Memory B cell (primary cell): Measurements from ENCODE around the gene NECAB3.
"Not testable (repeated sequence)": the region's sequence is repeated elsewhere in the genome, so short reads cannot be mapped to it uniquely, and the experiment has no call there.

Experiments
- ATAC-seq: fragments of 150-1000 bp; cut with Tn5 transposase; 2 replicates; pipeline ENCODE4 v1.10.0; 2021; ENCODE audit warnings: low read depth, mild to moderate bottlenecking, moderate library complexity
- DNase-seq, 2 donors: peaks; one replicate each; pipeline ENCODE4 v3.0.0; 2022; ENCODE audit warnings: low spot score in 2 of 2
- H3K27ac Mint-ChIP-seq: one replicate; pipeline ENCODE4 v1.8.0; 2022; ENCODE audit warnings: mild to moderate bottlenecking, moderate library complexity, mixed read lengths
- H3K27me3 Mint-ChIP-seq: one replicate; pipeline ENCODE4 v1.8.0; 2022; ENCODE audit warnings: mixed read lengths
- H3K36me3 Mint-ChIP-seq: one replicate; pipeline ENCODE4 v1.8.0; 2022; ENCODE audit warnings: mild to moderate bottlenecking, mixed read lengths
- H3K4me1 Mint-ChIP-seq: one replicate; pipeline ENCODE4 v1.8.0; 2022; ENCODE audit warnings: mixed read lengths
- H3K4me3 Mint-ChIP-seq: one replicate; pipeline ENCODE4 v1.8.0; 2022; ENCODE audit warnings: mild to moderate bottlenecking, moderate library complexity, mixed read lengths
- H3K9me3 Mint-ChIP-seq: one replicate; pipeline ENCODE4 v1.8.0; 2022; ENCODE audit warnings: mixed read lengths

The NECAB3 gene

DNA sequence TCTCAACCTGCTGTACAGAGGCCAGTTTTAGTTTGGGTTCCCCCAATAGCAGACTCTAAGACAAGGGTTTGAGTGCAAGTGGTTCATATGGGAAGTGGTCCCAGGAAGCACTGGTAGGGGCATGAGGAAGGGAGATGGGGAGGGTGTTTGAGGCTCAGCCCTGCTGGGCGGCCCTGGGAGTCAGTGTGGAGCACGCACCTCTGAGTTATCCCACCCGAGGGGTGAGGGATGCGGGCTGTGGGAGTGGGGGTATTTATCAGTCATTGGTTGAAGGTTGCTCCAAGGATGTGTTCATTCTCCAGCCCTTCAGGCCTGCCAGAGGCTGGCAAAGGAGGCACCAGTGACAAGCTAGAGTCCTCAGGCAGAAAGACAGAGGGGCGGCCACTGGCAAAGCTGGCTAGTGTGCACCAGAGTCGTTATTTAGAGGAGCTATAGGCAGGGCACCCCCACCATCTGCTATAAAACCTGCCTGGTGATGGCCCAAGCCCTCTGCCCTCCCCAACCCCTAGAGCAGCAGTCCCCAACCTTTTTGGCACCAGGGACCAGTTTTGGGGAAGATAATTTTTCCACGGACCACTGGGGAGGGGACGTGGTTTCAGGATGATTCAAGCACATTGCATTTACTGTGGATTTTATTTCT is 29.4 kb upstream of the NECAB3 start:
- H3K9me3 Mint-ChIP-seq: no peaks in the 10 kb centered on the region
- H3K36me3 Mint-ChIP-seq: peaks cover 5% of the 10 kb centered on the region
- no peak overlapping the region for H3K27ac Mint-ChIP-seq
- H3K27me3 Mint-ChIP-seq: no peaks in the 10 kb centered on the region
- H3K4me3 Mint-ChIP-seq: no peak overlapping the region
- H3K4me1 Mint-ChIP-seq: no peaks in the 10 kb centered on the region
- no peak for ATAC-seq
- no peak for DNase-seq

DNA sequence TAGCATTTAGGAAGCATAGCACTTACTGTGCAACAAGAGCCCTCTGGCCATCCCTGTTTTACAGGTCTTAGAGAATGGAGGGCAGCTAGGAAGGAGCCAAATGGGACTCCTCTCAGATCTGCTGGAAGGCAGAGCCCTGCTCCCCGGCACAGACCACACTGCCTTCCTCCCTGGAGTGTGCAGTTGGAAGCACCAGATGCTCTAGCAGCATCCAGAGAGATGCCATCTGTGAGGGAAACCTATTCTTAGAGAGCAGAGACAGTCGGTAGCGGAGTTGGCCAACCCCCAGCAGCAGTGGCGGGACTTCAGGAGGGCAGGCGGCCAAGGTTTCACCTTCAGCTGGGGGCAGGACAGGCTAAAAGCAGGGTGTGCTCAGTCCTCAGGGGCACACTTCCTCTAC is 28.6 kb upstream of the NECAB3 start:
- H3K9me3 Mint-ChIP-seq: peaks cover 2% of the 10 kb centered on the region
- peaks cover 7% of the 10 kb centered on the region for H3K36me3 Mint-ChIP-seq
- no peak overlapping the region for H3K27ac Mint-ChIP-seq

DNA sequence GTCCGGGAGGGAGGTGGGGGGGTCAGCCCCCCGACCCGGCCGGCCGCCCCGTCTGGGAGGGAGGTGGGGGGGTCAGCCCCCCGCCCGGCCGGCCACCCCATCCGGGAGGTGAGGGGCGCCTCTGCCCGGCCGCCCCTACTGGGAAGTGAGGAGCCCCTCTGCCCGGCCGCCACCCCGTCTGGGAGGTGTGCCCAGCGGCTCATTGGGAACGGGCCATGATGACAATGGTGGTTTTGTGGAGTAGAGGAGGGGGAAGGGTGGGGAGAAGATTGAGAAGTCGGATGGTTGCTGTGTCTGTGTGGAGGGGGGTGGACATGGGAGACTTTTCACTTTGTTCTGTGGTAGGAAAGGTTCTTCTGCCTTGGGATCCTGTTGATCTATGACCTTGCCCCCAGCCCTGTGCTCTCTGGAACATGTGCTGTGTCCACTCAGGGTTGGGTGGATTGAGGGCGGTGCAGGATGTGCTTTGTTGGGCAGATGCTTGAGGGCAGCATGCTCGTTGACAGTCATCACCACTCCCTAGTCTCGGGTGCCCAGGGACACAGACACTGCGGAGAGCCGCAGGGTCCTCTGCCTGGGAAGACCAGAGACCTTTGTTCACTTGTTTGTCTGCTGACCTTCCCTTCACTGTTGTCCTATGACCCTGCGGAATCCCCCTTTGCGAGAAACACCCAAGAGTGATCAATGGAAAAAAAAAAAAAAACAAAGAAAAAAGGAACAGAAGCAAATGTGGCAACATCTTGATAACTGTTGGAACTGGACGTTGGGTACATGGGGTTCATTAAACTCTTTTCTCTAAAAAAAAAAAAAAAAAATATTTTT is 27.6 kb upstream of the NECAB3 start:
- Mint-ChIP-seq H3K4me3 (no peak overlapping the region), H3K9me3 (peaks cover 2% of the 10 kb centered on the region), H3K27ac (no peak overlapping the region), H3K36me3 (peaks cover 2% of the 10 kb centered on the region), H3K4me1 (no peaks in the 10 kb centered on the region), H3K27me3 (no peaks in the 10 kb centered on the region)
- ATAC-seq (no peak), DNase-seq (no peak)

More for the DNA sequence above, 28.6 kb upstream of the NECAB3 start:
- no peak overlapping the region for H3K4me3 Mint-ChIP-seq
- DNase-seq: no peak
- H3K27me3 Mint-ChIP-seq: no peaks in the 10 kb centered on the region
- no peak for ATAC-seq
- no peaks in the 10 kb centered on the region for H3K4me1 Mint-ChIP-seq

DNA sequence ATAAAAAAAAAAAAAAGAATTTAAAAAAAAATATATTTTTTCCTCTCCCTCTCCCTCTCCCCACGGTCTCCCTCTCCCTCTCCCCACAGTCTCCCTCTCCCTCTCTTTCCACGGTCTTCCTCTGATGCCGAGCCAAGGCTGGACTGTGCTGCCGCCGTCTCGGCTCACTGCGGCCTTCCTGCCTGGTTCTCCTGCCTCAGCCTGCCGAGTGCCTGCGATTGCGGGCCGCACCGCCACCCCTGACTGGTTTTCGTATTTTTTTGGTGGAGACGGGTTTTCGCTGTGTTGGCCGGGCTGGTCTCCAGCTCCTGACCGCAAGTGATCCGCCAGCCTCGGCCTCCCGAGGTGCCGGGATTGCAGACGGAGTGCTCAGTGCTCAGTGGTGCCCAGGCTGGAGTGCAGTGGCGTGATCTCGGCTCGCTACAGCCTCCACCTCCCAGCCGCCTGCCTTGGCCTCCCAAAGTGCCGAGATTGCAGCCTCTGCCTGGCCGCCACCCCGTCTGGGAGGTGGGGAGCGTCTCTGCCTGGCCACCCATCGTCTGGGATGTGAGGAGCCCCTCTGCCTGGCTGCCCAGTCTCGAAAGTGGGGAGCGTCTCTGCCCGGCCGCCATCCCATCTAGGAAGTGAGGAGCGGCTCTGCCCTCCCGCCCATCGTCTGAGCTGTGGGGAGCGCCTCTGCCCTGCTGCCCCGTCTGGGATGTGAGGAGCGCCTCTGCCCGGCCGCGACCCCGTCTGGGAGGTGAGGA is 26.6 kb upstream of the NECAB3 start:
- H3K9me3 Mint-ChIP-seq, H3K27me3 Mint-ChIP-seq, H3K4me3 Mint-ChIP-seq, H3K4me1 Mint-ChIP-seq, H3K27ac Mint-ChIP-seq, DNase-seq, ATAC-seq, H3K36me3 Mint-ChIP-seq: not testable (repeated sequence)

DNA sequence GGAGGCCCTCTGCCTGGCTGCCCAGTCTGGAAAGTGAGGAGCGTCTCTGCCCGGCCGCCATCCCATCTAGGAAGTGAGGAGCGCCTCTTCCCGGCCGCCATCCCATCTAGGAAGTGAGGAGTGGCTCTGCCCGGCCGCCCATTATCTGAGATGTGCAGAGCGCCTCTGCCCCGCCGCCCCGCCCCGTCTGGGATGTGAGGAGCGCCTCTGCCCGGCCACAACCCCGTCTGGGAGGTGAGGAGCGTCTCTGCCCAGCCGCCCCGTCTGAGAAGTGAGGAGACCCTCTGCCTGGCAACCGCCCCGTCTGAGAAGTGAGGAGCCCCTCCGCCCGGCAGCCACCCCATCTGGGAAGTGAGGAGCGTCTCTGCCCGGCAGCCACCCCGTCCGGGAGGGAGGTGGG is 24.7 kb upstream of the NECAB3 start:
- H3K9me3 Mint-ChIP-seq, DNase-seq, H3K4me1 Mint-ChIP-seq, H3K4me3 Mint-ChIP-seq, H3K27ac Mint-ChIP-seq, H3K36me3 Mint-ChIP-seq, H3K27me3 Mint-ChIP-seq, ATAC-seq: not testable (repeated sequence)

DNA sequence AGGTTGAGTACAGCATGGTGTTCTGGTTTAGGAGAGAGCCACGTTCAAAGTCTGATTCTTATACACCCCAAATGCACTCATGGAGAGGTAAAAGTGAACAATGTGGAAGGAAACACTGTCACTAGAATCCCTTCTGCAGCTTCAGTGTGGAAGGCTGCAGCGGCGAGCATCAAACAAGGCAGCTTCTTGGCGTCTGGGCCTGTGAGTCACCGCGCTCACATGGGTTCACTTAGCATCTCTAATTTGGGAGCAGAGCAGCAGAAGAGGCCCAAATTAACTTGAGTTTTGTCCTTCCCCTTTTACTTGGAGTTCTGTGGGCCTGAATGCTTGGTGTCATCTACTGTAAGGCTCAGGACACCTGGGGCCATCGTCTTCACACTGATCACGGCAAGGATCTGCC is 22.9 kb upstream of the NECAB3 start:
- H3K4me1 Mint-ChIP-seq: no peaks in the 10 kb centered on the region
- peaks cover 2% of the 10 kb centered on the region for H3K36me3 Mint-ChIP-seq
- no peak overlapping the region for H3K4me3 Mint-ChIP-seq
- H3K9me3 Mint-ChIP-seq: peaks cover 2% of the 10 kb centered on the region
- no peaks in the 10 kb centered on the region for H3K27me3 Mint-ChIP-seq
- DNase-seq (no peak), ATAC-seq (no peak)
- H3K27ac Mint-ChIP-seq: no peak overlapping the region

DNA sequence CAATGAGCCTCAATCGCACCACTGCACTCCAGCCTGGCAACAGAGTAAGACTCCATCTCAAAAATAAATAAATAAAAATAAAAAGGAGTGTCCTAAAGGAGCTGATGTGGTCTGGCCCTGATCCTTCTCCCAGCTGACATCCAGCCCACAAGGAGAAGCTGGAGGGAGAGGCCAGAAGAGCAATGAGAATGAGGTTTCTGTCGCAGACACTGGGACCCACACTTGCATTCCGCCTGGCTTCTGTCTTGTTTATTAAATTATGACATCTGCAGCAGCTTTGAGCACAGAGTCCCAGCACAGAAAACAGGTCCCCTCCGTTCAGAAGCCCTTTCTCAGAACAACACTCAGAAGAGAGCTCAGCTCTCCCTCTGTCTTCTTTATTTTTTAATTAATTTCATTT is 22.2 kb upstream of the NECAB3 start:
- no peak overlapping the region for H3K4me3 Mint-ChIP-seq
- peaks cover 2% of the 10 kb centered on the region for H3K4me1 Mint-ChIP-seq

DNA sequence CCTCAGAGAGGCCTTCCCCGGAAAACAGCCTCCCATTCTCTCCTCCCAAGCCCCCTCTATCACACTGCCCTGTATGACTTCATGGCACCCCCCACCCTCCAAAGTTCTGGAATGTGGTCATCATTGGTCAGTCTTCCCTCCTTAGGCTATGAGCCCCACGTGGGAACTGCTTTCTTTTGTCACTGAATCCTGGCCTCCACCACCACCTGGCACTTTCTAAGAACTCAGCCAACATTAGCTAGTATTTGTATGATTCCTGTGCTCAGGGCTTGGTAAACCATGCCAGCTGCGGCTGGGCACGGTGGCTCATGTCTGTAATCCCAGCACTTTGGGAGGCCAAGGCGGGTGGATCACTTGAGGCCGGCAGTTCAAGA is 20.4 kb upstream of the NECAB3 start:
- no peak overlapping the region for H3K4me3 Mint-ChIP-seq
- H3K27me3 Mint-ChIP-seq: no peaks in the 10 kb centered on the region
- peaks cover 2% of the 10 kb centered on the region for H3K36me3 Mint-ChIP-seq
- DNase-seq (no peak), ATAC-seq (no peak)
- peaks cover 3% of the 10 kb centered on the region for H3K4me1 Mint-ChIP-seq
- peaks cover 2% of the 10 kb centered on the region for H3K9me3 Mint-ChIP-seq
- H3K27ac Mint-ChIP-seq: no peak overlapping the region

More for the DNA sequence above, 22.2 kb upstream of the NECAB3 start:
- Mint-ChIP-seq H3K27ac (no peak overlapping the region), H3K9me3 (peaks cover 2% of the 10 kb centered on the region), H3K36me3 (peaks cover 2% of the 10 kb centered on the region), H3K27me3 (no peaks in the 10 kb centered on the region)
- no peak for ATAC-seq
- no peak for DNase-seq

DNA sequence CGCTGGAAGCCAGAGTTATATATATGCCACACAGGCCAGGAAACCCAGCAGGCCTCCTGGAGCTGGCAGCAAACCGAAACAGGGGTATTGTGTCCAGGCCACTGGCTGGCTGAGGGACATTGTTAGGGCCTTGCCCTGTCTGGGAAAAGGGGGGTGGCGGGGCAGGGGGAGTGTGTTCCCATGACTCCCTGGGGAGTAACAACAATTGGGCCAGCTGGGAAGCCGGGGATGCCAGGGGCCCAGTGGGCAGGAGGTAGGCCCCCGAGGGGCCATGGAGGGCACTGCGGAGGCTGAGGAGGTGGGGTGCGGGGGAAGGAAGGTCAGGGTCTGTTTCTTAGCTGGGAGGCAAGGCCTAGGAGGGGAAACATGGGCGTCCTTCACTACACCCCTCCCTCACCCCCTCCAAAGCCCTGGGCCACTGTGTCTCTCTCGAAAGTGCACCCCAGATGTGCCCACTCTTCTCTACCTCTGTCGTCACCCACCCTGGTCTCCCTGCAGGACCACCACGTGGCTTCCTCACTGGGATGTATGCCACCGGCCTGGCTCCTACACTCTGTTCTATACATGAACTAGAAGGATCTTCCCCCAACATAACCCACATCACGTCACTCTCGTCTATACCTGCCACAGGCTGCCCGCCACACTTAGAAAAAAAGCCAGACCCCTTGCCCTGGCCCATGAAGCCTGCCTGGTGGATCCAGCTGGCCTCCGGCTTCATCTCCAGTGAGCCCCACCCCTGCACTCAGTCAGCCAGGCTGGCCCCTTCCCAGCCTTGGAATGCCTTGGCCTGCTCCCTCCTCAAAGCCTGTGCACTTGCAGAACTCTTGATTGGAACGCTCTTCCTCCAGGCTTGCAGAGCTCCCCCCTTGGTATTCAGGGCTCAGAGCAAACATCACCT is 19.8 kb upstream of the NECAB3 start:
- ATAC-seq (no peak), DNase-seq (no peak)
- Mint-ChIP-seq H3K4me1 (peaks cover 3% of the 10 kb centered on the region), H3K27me3 (no peaks in the 10 kb centered on the region), H3K36me3 (peaks cover 2% of the 10 kb centered on the region), H3K9me3 (peaks cover 2% of the 10 kb centered on the region), H3K27ac (no peak overlapping the region), H3K4me3 (no peak overlapping the region)

DNA sequence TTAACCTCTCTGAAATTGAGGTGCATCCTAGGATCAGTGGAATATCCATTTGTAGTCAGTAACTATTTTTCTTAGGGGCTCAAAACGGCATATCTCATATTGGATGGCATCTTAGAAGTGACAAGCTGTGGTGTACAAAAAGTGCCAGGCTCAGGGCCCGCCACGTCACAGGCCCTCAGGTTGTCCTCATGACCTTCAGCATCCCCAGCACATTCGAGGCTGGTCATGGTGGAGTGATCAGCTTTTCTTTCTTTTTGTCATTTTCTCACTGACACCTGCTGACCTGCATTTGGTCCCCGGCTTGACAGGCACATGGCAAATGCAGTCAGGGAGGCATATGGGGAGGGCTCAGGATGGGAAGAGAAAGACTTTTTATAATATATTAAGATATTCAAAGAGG is 19.1 kb upstream of the NECAB3 start:
- no peak overlapping the region for H3K4me3 Mint-ChIP-seq
- H3K36me3 Mint-ChIP-seq: peaks cover under 1% of the 10 kb centered on the region
- no peaks in the 10 kb centered on the region for H3K9me3 Mint-ChIP-seq
- H3K27ac Mint-ChIP-seq: no peak overlapping the region
- H3K27me3 Mint-ChIP-seq: no peaks in the 10 kb centered on the region
- DNase-seq (no peak), ATAC-seq (no peak)
- H3K4me1 Mint-ChIP-seq: peaks cover 3% of the 10 kb centered on the region

DNA sequence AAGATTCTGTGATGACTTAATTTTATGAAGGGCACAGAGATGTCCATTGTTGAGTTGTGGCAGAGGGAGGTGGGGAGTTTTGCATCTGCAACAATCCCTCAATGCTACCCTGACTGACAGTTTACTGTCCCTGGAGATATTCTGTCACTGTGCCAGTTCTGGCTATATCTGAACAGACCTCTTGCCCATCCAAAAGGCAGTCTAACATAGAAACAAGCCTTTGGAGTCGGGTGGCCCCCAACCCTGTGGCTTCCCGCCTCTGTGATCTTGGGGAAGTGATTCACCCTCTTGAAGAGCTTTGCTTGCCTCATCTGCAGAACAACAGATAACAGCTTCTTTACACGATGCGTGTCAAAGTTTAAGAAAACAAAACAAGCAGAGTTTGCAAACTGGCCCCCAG is 15.7 kb upstream of the NECAB3 start:
- no peak for ATAC-seq
- Mint-ChIP-seq H3K4me1 (peaks cover 15% of the 10 kb centered on the region), H3K4me3 (no peak overlapping the region), H3K36me3 (no peaks in the 10 kb centered on the region), H3K27me3 (no peaks in the 10 kb centered on the region), H3K27ac (no peak overlapping the region), H3K9me3 (no peaks in the 10 kb centered on the region)
- no peak for DNase-seq

DNA sequence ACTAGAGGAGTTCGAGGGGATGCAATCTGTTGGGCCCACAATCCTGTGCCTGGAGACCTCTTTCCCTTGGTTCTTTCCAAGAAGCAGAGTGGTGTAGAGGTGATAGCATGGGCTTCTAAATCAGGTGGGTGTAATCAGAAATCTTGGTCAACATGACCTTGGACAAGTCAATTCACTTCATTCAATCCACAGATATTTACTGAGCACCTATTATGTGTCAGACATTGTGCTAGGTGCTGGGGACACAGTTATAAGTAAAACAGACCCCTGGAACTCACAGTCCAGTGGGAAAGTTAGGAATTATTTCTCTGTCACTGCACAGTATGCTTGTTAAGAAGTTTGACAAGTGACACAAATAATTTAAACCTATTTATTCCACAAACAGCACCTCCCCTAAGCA is 15.3 kb upstream of the NECAB3 start:
- H3K4me3 Mint-ChIP-seq: no peak overlapping the region
- ATAC-seq: no peak
- no peaks in the 10 kb centered on the region for H3K27me3 Mint-ChIP-seq
- H3K9me3 Mint-ChIP-seq: no peaks in the 10 kb centered on the region
- peaks cover 19% of the 10 kb centered on the region for H3K4me1 Mint-ChIP-seq
- no peaks in the 10 kb centered on the region for H3K36me3 Mint-ChIP-seq
- no peak for DNase-seq
- no peak overlapping the region for H3K27ac Mint-ChIP-seq

DNA sequence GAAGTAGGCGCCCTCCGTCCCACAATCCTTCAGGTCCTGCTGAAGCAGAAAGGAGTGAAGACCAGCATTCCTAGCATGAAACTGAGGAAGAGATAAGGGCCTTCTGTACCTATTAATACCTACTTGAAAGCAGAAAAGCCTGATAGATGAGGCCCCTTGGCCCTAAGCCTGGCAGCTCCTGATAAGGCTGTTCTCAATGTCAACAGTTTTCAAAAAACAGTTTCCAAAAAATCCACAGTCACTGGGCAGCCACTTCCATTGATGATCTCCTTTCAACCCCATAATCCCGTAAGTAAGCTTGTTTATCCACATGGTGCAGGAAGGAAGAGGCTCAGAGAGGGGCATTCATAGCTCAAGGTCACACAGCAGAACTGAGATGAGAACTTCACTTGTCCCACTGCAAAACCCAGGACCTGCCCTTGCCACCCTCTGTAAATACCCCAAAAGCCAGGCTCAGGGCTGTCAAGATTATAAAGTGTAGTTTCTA is 14.8 kb upstream of the NECAB3 start:
- no peaks in the 10 kb centered on the region for H3K27me3 Mint-ChIP-seq
- no peaks in the 10 kb centered on the region for H3K36me3 Mint-ChIP-seq
- no peak for ATAC-seq
- H3K4me3 Mint-ChIP-seq: no peak overlapping the region
- H3K4me1 Mint-ChIP-seq: peaks cover 19% of the 10 kb centered on the region
- no peak for DNase-seq
- no peak overlapping the region for H3K27ac Mint-ChIP-seq
- no peaks in the 10 kb centered on the region for H3K9me3 Mint-ChIP-seq
